Activated CD4-positive, alpha-beta T cell treated with anti-CD3 and anti-CD28 coated beads, Interleukin-2, amount 50 U/mL, for 4 hours (primary cell): ENCODE results near the gene TMEM123.

Source experiments
- DNase-seq, 2 experiments: peaks; one replicate each; pipeline ENCODE4 v3.0.0-alpha.2; 2020

The TMEM123 gene

DNA sequence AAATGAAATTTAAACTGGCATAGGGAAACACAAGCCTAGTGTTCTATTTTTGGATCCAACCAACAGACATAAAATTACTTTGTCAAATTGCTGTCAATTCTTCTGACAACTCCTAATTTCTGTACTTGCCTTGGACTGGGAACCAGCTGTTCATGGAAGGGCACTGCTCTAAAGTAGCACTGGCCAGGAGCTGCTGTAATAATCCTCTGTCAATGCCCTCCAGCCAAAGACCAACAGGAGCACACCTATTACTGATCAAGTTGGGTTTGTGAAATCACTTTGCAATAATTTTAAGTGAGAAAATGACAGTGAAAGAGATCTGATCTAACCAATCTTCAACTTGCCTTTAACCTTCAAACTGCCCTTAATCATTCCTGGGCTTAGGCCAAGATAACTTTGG is 18.9 kb upstream of the TMEM123 start:
- no peak for DNase-seq

DNA sequence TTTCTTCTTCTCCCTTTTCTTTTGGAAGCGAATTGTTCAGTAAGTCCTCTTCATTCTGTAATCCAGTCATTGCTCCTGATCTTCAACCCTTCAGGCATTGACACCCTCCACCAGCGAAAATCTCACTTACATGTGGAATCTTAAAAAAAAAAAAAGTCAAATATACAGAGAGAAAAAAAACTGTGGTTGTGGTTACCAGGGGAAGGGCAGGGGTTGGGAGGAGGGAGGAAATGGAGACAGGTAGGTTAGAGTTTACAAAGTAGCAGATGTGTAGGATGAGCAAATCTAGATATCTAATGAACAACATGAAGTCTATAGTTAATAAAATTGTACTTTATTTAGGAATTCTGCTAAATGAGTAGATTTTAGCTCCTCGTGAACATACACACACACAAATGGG is 17.7 kb upstream of the TMEM123 start:
- DNase-seq: peak; percentile 7 to 18

DNA sequence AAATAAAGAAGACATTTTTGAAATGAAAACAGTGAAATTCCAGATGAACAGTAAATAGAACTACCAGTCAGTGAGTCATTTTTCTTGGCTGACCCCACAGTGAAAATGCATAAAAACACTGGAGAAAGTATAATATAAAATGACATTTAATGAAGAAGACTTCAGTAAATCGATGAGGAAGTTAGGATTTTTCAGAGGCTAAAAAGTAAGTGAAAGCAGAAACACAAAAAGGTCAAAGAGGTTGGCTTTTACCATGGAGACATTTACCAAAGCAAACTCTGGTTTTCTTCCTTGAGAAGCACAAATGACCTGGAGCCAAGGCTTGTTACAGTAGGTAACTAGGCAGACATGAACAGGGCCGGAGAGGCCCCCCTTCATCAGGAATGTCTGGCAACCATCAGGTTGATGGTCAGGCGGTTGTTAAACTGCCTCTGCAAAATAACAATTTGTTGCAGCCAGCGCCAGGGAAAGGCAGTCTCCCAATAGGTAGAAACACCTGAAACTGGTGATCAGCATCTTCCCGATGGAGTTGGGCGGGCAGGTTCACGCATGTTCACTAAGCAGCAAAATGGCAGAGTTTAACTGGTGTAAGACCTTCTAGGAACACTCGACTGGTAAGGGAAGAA is 16.7 kb upstream of the TMEM123 start:
- no peak for DNase-seq

GRCh38 chr11:102468616-102469195 is 16.1 kb upstream of the TMEM123 start:
- DNase-seq: no peak

DNA sequence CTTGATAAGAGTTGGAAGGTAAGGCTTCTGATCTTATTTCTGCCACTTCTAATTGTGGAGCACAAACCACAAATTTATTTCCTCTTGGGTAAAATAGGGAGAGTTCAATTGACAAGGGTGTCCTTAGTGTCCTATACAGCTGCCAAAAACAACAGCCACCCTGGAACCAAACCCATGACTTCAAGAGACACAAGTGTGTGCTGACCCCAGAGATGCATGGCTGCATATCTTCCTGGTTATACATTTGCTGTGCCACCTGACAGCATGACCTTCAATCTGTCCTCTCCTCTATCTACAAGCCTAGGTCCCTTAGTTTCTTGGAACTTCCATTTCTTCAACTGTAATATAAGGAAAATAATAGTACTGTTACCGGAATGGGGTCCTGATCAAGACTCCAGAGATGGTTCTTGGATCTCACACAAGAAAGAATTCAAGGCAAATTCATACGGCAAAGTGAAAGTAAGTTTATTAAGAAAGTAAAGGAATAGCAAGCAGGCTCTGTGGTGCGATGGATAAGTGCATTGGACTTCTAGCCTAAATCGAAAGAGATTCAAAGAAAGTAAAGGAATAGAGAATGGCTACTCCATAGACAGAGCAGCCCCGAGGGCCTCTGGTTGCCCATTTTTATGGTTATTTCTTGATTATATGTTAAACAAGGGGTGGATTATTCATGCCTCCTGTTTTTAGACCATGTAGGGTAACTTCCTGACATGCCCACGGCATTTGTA is 15.5 kb upstream of the TMEM123 start:
- no peak for DNase-seq

- no peak for DNase-seq
These were observed 14.6 kb upstream of the TMEM123 start for GRCh38 chr11:102467080-102467708.

DNA sequence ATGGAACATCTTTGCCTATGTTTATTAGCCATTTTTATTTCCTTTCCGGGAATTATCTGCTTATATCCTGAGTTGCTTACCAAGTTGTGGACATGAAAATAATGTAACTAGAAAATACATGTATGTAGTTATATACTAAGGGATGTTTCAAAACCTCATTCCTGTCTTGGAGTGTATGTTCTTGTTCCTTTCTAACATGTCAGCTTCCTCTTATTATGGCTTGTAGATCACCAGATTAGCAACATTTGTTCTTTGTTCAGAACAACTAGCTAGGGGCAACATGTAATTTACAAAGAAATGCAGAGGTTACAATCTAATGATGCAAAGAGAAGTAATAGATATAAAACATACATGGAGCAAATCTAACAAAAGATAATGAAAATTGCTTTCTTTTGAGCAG is 13.1 kb upstream of the TMEM123 start:
- no peak for DNase-seq

DNA sequence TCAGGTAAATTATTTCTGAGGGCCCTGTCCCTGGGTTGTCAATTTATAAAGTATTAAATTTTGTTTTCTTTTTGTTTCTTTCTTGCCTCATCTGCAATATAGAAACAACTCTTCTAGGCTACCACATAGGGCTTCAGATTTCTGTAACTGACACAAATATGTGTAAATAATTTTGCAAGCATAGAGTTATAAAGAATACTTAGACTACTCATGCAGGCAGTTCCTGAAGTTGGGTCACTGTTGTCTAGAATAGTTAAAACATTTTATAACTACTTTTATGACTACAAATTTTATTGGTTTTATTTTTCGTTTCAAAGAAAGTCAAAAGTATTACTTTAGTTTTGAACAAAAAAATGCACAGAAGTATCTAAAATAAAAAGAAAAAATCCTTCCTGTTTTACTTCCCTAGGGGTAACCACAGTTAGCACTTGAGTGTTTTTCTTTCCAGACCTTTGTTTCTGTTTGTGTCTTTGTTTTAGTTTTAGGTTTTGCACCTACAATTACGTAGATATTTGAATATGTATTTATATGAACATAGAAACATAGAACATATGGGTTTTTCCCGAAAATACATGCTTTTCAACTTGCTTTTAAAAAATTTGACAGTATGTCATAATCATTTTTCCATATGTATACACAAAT is 12.4 kb upstream of the TMEM123 start:
- DNase-seq: no peak

- no peak for DNase-seq
These were observed 11.5 kb upstream of the TMEM123 start for GRCh38 chr11:102464037-102464436.

DNA sequence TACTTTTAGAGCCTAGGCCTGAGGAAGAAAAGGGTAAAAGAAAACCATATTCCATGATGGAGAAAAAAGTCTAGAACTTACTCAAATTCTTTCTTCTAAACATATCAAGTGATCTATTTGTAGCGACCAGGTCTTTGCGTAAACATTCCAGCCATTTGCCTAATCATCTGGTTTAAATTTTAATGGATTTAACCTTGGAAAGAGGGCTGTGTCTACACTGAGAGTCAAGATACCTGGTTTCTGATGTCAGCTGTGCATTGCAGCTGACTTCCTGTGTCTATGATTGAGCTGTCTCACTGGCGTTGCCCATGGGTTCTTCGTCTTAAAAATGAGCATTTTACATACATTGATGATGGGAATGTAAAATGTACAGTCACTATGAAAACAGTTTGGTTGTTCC is 10.0 kb upstream of the TMEM123 start:
- DNase-seq: no peak

- no peak for DNase-seq
These were observed 6.8 kb upstream of the TMEM123 start for GRCh38 chr11:102459393-102459792.

- DNase-seq: no peak
These were observed 6.0 kb upstream of the TMEM123 start for GRCh38 chr11:102458548-102458947.

- no peak for DNase-seq
These were observed 5.3 kb upstream of the TMEM123 start for GRCh38 chr11:102457865-102458264.

- no peak for DNase-seq
These were observed 4.6 kb upstream of the TMEM123 start for GRCh38 chr11:102457056-102457677.

- no peak for DNase-seq
These were observed 3.8 kb upstream of the TMEM123 start for GRCh38 chr11:102456381-102456780.

DNA sequence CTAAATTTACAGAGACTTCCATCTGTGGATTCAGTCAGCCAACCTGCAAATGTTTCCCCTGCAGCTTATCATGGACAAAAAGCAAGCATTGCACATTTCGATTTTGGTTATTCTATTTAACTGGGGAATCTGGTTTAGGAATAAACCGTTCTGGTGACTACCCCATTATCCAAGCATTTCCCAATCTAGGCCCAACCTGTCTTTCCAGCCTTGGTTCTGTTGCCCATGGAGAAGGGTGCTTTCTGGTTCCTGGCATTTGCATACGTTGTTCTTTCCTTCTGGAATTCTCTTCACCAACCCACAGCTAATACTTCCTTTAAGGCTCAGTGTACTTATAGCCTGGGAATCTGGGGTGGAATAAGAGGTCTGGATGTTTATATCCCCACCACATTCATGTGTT is 1.4 kb upstream of the TMEM123 start:
- no peak for DNase-seq

DNA sequence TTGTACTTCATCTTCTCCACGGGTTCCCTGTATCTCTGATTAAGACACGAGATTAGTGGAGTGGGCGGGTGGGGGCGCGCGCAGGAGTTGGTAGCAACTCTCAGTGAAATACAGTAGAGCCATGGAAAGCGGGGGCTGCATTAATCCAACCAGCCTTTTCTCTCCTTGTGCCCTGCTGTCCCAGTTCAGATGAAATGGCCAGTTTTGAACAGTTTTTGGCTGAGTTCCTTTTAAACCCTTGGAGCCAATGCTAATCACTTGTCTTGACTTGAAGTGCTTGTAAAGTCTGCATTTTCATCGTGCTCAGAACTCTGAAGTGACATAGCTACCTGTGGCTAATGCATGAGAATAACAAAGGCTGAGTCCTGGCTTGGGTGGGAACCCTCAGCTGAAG is 734 bp upstream of the TMEM123 start:
- DNase-seq: peak; percentile 51 to 59

DNA sequence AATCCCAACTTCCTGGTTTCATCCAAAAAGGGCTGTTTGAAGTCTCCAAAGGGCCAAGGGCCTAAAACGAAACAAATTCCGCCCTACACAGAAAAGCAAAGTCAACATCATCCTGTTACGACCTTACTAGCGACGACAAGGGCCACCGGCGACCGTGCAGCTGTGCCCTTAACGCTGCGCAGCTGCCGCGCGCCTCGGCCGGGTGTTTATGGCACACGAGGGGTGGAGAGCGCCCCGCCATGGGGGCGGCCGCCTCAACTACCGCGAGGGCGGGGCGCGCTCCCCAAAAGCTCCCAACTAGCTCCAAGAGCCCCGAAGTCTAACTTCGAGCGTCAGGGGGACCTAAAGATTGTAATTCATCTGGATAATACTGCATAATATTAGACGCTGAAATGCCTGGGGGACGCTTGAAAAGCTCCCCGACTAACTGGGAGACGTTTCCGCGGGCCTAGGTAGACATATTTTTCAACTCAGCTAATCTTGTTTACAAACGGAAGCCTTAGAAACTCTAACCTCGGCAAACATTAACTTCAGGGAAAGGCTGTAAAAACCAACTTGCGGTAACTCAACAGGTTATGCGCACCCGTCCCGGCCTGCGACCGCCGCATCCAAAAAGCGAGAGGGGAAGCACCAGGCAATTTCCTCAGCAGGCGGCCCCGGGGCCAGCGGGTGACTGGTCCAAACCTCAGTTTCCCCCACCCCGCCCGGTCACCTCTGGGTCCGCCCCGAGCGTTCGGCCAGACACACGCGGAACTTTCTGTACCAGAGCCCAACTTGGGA is 694 bp downstream of the TMEM123 start:
- peak; percentile 65 to 71 for DNase-seq

GRCh38 chr11:102451041-102451680 is 1.4 kb downstream of the TMEM123 start:
- no peak for DNase-seq

DNA sequence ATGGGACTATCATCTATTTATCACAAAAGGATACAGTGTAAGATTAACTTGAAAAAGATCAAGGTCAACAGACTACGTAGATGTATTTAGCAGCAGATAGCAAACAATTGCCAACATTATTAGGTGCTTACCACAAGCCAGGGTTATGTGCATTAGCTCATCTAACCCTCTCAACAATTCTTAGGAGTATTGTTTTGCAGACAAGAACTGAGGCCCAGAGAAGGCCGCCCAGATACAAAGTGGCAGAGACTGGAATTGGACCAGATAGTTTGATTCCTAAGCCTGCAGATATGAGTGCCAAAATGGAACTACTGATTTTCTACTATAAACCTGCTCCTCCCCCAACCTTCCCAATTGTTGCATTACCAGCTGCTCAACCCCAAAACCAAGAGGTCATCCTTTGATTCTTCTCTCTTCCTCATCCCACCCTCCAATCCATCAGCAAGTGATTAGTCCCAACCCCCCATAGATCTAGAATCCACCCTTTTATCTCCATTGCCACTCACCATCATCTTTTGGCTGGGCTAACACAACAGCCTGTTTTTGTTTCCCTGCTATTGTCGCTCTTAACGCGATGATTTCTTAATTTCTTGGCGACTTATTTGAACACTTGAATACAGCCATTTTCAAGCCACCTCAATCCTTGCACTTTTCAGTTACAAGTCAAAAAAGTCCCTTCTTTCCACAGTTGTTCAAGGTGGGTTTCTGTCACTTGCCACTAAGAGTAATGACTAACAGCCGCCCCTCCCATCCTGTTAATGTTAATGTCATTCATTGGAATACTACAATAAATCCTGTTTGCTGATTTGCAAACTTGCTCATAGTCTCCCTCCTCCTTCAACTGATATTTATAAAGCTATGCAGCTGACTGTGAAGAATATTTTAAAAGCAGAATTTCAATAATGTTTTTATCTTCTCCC is 2.7 kb downstream of the TMEM123 start:
- DNase-seq: no peak

DNA sequence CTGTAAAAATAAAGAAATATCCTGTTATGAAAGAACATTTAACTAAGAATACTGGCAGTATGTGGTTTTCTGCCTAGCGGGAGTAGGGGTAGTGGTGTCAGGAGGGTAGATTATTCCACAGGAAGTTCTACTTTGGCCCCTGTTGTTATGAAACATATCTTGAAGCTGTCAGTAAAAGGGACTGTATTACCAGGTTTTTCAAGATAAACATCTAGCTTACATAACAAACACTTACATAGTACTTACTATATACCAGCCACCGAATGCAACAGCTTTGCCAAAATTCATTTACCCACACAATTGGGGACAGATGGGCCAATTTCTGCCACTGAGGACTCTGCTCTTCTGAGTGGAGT is 3.7 kb downstream of the TMEM123 start:
- DNase-seq: no peak
